ENCODE results near the gene UFC1.

UFC1 gene

GRCh38 chr1:161200992-161201835 is 47.4 kb downstream of the UFC1 start:
- peaks cover 14% of the 10 kb centered on the region for H3K36me3 ChIP-seq (replicated peaks)
- H3K27ac ChIP-seq: peak overlapping the region; percentile 93
- TF ChIP-seq CTCF (IDR thresholded peaks at IDR 0.05; ENCODE audit: low read depth, low read length, missing control alignments): no peak
- H3K27me3 ChIP-seq (replicated peaks): no peaks in the 10 kb centered on the region
- in situ Hi-C loops (cut with HindIII; ENCODE audit: low pct_ligation_motif_present, low sequenced_read_pairs): loop anchor here (25.0 kb wide), 1 partner anchor 186 kb away; no protein-coding TSS in a partner anchor
- peak; percentile 57 for DNase-seq
- peak overlapping the region; percentile 85 for H3K4me3 ChIP-seq (ENCODE audit: low read depth, low read length)

GRCh38 chr1:161201836-161202712 is 48.3 kb downstream of the UFC1 start, which contains the start of gene NDUFS2:
NDUFS2 (plus strand) TSS chr1:161202367; CDS start chr1:161202386, 19 bp downstream.
- in situ Hi-C loops (cut with HindIII; ENCODE audit: low pct_ligation_motif_present, low sequenced_read_pairs): loop anchor here (25.0 kb wide), 1 partner anchor 185 kb away; no protein-coding TSS in a partner anchor

GRCh38 chr1:161206411-161207140 is 52.8 kb downstream of the UFC1 start:
- in situ Hi-C loops (cut with HindIII; ENCODE audit: low pct_ligation_motif_present, low sequenced_read_pairs): loop anchor here (25.0 kb wide), 1 partner anchor 181 kb away; no protein-coding TSS in a partner anchor
- Histone ChIP-seq H3K4me3 (ENCODE audit: low read depth, low read length) (no peak overlapping the region), H3K27ac (peak overlapping the region; percentile 53), H3K27me3 (replicated peaks) (no peaks in the 10 kb centered on the region), H3K36me3 (replicated peaks) (peaks cover 58% of the 10 kb centered on the region)
- peak; percentile 28 for DNase-seq
- no peak for TF ChIP-seq CTCF (IDR thresholded peaks at IDR 0.05; ENCODE audit: low read depth, low read length, missing control alignments)

More at GRCh38 chr1:161201836-161202712, 48.3 kb downstream of the UFC1 start, which contains the start of gene NDUFS2:
- peak; percentile 50 for TF ChIP-seq CTCF (IDR thresholded peaks at IDR 0.05; ENCODE audit: low read depth, low read length, missing control alignments)
- Histone ChIP-seq H3K27me3 (replicated peaks) (no peaks in the 10 kb centered on the region), H3K4me3 (ENCODE audit: low read depth, low read length) (peak within 1 kb of the TSS; percentile 85), H3K36me3 (replicated peaks) (peaks cover 18% of the 10 kb centered on the region), H3K27ac (peak within 1 kb of the TSS; percentile 93)
- DNase-seq: peak; percentile 99

- DNase-seq: peak; percentile 85
- in situ Hi-C loops (cut with HindIII; ENCODE audit: low pct_ligation_motif_present, low sequenced_read_pairs): loop anchor here (25.0 kb wide), 1 partner anchor 180 kb away; no protein-coding TSS in a partner anchor
- H3K4me3 ChIP-seq (ENCODE audit: low read depth, low read length): no peak overlapping the region
- no peak for TF ChIP-seq CTCF (IDR thresholded peaks at IDR 0.05; ENCODE audit: low read depth, low read length, missing control alignments)
- H3K27ac ChIP-seq: peak overlapping the region; percentile 53
- H3K36me3 ChIP-seq (replicated peaks): peaks cover 64% of the 10 kb centered on the region
- H3K27me3 ChIP-seq (replicated peaks): no peaks in the 10 kb centered on the region
Measured at GRCh38 chr1:161207173-161207572, 53.4 kb downstream of the UFC1 start.

Measured in brain microvascular endothelial cell (primary cell).